Gastrocnemius medialis (tissue), 4 donors: ENCODE data around the gene EPHA4.

Experiments used
- CTCF ChIP-seq, 5 experiments: fragments of 450-650 bp in 3 of 5; fragments of 200-600 bp in 2 of 5; sonication (generic) in 2 of 5; IDR thresholded peaks in 4 of 5; conservative IDR thresholded peaks in 1 of 5; 1 replicate in 4 of 5; 2 replicates in 1 of 5; pipeline ENCODE4 v1.5.1; 2016 to 2019; ENCODE audit warnings: antibody characterized with exemption in 5 of 5, mild to moderate bottlenecking in 3 of 5, moderate library complexity in 3 of 5
- POLR2A ChIP-seq, 2 donors: fragments of 450-650 bp; IDR thresholded peaks; one replicate each; pipeline ENCODE4 v1.6.1; 2017; ENCODE audit warnings: antibody characterized with exemption in 2 of 2, mild to moderate bottlenecking in 2 of 2, moderate library complexity in 2 of 2

GRCh38 chr2:221426929-221427328 is 145.2 kb downstream of the EPHA4 start:
- TF ChIP-seq CTCF (IDR thresholded peaks at IDR 0.05 in 4 of 5, conservative IDR thresholded peaks at IDR 0.05 in 1 of 5) (no peak), POLR2A (IDR thresholded peaks at IDR 0.05) (no peak)
